GM10248 (cell line): ENCODE results near the gene SH3RF1.

ENCODE experiments used
- CTCF ChIA-PET: fragments of 300-600 bp; sonication (Branson Sonifier 250); formaldehyde crosslinking; extraction: SDS; loops from one replicate; lab custom pipeline; 2021; ENCODE audit warnings: antibody characterized with exemption; lab: Yijun Ruan, JAX
- POLR2A ChIA-PET: fragments of 350-650 bp; sonication (Branson Sonifier 250); formaldehyde crosslinking; extraction: SDS; loops from one replicate; lab custom pipeline; 2020; ENCODE audit warnings: antibody characterized with exemption; lab: Yijun Ruan, JAX
- DNase-seq: peaks from one replicate; pipeline ENCODE4 v3.0.0; 2012; ENCODE audit errors: extremely low spot score
- CTCF ChIP-seq: IDR thresholded peaks from 2 replicates; pipeline ENCODE4 v1.5.1; 2012; ENCODE audit warnings: mild to moderate bottlenecking, low read depth; ENCODE audit errors: extremely low read depth, missing control alignments, control extremely low read depth

Gene SH3RF1

GRCh38 chr4:169047956-169048355 lies 222.8 kb downstream of the SH3RF1 start:
- DNase-seq: no peak
- TF ChIP-seq CTCF: no peak
- CTCF ChIA-PET: interaction anchor here (1.1 to 1.5 kb wide), 4 partner anchors 11 to 22 kb away, joined by 3 to 4 read pairs (median 3); no protein-coding TSS in a partner anchor
- POLR2A ChIA-PET: no interaction called here

GRCh38 chr4:169045862-169046584 lies 224.7 kb downstream of the SH3RF1 start:
- no peak for TF ChIP-seq CTCF
- CTCF ChIA-PET: interaction anchor here (1.1 to 2.2 kb wide), 8 partner anchors 10 to 447 kb away, joined by 3 to 7 read pairs (median 4); no protein-coding TSS in a partner anchor
- POLR2A ChIA-PET: no interaction called here
- DNase-seq: no peak

- TF ChIP-seq CTCF: no peak
- POLR2A ChIA-PET: no interaction called here
- CTCF ChIA-PET: interaction anchor here (0.8 to 2.2 kb wide), 9 partner anchors 11 to 448 kb away, joined by 3 to 7 read pairs (median 4); no protein-coding TSS in a partner anchor
- no peak for DNase-seq
Measured at GRCh38 chr4:169044714-169045447, 225.9 kb downstream of the SH3RF1 start.
